Purkinje cell (primary cell): ENCODE measurements around the gene FAM50B. TPM values are rescaled to one million over a fixed set of nuclear protein-coding genes. Genes with fewer than 3 reads are reported as not detected.

Source experiments
- polyA plus RNA-seq: library from polyadenylated mRNA; unstranded; fragments of >200 nt; fragmentation: Nextera tagmentation; gene quantifications from 2 replicates; pipeline ENCODE4 v1.2.1, GENCODE V29; 2014

Gene FAM50B, protein sequence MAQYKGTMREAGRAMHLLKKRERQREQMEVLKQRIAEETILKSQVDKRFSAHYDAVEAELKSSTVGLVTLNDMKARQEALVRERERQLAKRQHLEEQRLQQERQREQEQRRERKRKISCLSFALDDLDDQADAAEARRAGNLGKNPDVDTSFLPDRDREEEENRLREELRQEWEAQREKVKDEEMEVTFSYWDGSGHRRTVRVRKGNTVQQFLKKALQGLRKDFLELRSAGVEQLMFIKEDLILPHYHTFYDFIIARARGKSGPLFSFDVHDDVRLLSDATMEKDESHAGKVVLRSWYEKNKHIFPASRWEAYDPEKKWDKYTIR
- 11.7 and 11.8 TPM in 2 replicates for polyA plus RNA-seq

DNA sequence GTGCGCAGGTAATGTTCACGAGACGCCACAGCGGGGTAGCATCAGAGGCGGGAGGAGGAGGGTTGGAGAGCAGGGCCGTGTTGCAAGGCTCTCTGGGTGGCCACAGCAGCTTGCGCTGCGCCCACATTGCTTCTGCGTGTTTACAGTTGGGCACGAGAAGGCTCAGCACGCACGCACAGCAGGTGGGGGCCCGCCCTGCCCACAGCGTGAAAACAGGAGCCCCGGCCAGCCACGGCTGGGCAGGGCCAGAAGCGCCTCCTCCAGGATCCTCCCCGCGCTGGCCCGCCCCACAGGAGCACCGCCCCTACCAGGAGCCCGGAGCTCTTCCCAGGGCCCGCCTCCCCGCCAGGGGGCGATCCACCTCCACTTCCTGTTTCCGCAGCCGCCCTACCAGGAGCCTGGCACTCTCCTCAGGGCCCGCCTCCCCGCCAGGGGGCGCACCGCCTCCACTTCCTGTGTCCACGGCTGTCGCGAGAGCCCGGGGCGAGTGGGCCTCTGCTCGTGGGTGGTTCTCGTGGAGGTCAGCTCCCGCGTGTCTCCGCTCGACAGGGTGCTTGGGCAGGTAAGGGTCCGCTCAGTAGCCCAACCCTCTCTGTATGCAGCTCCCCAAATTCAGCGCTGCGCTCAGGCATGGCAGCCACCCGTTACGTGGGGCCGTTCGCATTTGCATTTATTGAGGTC, at the start of gene FAM50B:
Gene FAM50B (plus strand): TSS at position 449 of the 681 bp plus-strand sequence. CDS start 439 bp downstream, outside the sequence.

Other genes starting within 250 kb of the FAM50B start
- gene PXDC1, start 97.7 kb upstream of the FAM50B start, polyA plus RNA-seq = 0.56 TPM in 1 of 2 replicates, not detected in the other
- gene FAM217A, start 229.8 kb downstream of the FAM50B start, polyA plus RNA-seq = not detected in 2 replicates